Inferior parietal cortex (tissue), 1 donor: ENCODE data around the gene COL13A1.

ENCODE experiments used
- DNase-seq: peaks from one replicate; pipeline ENCODE4 v3.0.0-alpha.2; 2016; ENCODE audit errors: extremely low spot score

The COL13A1 gene

DNA sequence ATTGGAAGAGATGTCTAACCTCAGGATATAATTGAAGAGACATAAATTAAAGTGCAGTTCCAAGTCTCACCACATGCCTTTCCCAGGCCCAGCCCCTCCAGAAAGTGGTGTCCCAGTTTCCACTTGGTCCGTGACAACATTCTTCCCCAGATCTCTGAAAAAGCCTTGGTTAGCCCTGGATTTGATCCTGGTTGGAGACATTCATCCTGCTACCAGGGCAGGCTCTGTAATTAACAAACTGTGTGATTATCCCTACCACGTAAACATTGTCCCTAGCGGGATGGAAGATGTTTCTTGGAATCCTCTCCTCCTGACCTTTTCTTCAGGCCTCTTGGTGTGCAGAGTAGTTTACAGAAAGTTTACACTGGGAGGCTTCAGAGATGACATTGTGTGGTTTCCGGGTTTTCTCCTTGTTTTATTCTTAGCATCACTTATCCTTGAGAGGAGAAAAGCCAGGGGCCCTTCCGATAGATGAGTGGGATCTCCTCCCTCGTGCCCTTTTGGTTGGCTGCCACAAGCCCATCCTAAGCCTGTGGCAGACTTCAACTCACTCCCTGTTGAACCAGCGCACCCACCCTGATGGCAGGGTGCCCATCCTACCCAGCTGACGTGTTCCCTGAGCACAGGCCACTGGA lies 83.8 kb downstream of the COL13A1 start:
- no peak for DNase-seq

DNA sequence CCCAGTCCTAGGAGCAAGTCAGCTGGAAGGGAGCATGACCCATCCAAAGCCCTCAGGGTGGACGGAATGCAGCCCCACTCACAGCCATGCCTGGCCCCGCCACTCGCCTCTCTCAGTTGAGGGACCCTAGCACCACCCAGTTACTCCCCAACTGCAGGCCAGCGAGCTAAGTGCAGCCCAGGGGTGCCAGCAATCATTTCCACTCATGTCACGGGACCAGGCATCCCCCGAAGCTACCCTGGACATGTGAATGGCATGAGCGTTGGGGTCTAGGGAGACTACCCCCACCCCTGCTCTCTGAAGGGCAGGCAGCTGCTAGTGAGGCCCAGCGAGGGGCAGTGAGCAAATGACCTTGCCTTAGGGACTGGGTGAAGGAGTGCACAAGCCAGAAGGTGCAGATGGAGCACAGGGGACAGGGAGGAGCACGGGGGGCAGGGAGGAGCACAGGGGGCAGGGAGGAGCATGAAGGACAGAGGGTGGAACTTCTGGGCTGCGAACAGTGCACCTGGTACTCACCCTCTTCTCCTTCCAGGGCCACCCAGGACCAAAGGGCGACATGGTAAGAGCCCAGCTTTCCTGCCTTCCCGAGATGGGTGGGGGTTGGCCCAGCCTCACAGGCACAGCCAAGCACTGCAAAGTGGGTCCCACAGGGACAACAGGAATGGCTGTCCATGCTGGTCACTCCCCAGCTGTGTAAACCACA lies 87.3 kb downstream of the COL13A1 start:
- DNase-seq, result no peak

DNA sequence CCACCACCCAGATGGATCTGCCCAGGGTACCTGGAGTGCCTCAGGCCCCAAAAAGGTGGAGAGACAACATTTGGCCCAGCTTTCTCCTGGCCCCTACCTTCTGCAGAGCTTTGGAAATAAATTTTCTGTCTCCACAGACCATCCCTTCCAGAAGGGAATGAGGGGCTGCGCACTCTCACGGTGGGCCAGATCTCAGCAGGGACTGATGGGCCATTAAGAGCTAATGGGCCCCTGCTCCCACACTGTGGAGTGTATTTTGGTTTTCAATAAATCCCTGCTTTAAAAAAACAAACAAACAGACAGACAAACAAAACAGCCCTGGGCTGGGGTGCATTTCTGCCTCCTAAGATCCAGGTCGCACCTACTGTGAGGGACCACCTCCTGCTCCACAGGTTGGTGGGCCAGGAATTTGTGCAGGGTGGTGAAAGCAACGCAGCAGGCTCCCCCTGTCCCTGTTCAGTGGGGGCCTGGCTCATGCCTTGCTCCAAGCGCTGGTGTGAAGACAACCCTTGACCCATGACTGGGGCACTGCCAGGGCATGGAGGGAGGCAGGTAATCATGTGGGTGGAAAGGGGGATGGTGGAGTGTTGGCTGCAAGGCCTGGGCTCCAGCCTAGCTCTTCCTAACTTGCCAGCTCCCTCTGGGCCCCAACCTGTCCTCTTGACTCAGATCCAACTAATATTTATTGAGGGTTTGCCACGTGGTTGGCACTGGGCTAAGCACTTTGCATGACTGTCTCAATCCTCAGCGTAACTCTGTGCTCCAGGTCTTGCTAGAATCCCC lies 88.5 kb downstream of the COL13A1 start:
- DNase-seq, result no peak

- DNase-seq, result no peak
Measured at GRCh38 chr10:69891057-69891617, 89.4 kb downstream of the COL13A1 start.

DNA sequence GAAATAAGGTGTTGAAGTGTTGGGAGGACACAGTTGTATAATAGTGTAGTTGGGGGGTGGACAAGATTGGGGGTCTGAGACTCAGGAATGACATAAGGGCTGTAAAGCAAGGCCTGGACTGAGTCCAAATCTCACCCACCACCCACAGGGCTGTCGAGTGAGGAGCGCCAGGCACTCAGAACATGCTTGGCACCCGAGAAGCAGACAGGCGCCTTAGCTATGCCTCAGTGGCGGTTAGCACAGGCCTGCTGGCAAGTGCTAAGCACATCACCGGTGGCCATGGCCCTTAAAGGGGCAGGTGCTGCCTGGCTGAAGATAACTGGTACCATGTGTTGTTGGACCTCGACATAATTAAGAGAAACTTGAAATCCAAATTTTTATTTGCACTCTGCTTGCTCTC lies 90.7 kb downstream of the COL13A1 start:
- no peak for DNase-seq

DNA sequence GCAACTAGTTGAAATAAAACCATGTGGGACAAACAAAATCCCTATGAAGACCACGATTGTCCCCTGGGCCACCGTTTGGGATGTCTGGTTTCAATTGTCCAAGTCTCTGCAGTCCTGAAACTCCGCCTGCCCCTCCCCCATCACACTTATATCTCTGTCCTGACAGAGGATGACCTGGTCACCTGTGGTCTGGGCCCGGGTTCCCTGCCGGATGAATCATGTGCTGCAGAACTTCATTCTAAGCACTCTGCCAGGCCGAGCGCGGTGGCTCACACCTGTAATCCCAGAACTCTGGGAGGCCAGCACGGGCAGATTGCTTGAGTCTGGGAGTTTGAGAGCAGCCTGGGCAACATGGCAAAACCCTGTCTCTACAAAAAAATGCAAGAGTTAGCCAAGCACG lies 91.1 kb downstream of the COL13A1 start:
- no peak for DNase-seq

DNA sequence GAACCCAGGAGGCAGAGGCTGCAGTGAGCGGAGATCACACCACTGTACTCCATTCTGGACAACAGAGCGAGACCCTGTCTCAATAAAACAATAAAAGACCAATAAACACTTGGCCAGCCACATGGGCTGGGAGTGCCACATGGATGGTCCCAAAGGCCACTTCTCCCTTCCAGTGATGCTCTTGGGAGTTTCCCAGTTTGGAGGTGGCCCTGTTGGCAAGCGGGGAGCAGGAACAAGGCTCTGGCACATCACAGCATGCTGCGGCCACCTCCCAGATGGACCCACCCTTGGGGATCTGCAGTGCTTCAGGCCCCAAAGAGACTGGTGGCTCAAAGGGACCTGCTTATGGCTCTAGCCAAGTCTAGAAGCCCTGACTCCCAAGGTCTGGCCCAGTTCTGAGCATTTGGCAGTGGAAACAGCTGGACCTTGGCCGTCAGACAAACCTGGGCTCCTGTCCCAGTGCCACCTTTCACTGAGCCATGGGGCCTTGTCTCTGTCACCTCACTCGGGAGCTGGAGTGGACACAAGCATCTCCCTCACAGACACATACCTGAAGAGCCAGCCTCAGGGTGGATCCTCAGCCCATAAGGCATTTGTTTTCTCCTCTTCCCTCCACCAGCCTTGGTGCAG lies 91.7 kb downstream of the COL13A1 start:
- no peak for DNase-seq

- DNase-seq, result no peak
Measured at GRCh38 chr10:69894156-69894555, 92.5 kb downstream of the COL13A1 start.

DNA sequence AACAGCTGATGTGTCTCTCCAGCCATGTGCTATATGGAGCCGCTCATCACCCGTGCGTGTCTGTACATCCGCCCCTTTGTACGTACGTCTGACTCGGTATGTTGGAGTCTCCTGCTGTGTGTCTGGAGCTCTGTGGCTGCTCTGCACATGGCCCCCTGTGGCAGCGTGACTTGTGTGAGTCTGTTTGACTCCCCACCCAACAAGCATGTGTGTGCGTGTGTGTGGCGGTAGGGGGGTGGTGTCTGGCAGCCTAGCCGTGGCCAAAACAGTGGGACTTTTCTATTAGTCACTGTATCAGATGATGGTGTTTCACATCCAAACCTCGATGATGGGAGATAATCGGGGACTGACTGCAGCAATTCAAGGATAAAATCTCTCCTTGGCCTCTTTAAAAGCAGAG lies 94.1 kb downstream of the COL13A1 start:
- no peak for DNase-seq

- DNase-seq, result no peak
Measured at GRCh38 chr10:69896606-69897231, 95.0 kb downstream of the COL13A1 start.

- no peak for DNase-seq
Measured at GRCh38 chr10:69897432-69897831, 95.7 kb downstream of the COL13A1 start.

DNA sequence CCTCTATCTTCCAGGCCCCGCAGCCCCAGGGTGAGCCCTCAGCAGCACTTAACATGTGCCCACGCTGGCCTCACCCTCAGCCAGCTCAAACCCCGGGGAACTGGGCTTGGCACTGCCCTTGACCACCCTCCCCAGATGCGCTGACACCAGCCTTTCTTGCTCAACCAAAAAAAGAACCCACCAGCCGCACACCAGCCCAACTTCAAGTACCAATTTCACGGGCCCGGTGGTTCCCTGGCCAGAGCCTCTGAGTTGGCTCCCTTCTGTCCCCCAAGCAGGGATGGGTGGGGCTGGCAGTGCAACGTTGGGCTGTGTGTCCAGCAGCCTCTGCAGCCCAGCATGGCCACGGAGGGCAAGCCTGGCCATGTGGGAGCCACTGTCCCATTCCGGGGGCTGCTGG lies 96.3 kb downstream of the COL13A1 start:
- no peak for DNase-seq

DNA sequence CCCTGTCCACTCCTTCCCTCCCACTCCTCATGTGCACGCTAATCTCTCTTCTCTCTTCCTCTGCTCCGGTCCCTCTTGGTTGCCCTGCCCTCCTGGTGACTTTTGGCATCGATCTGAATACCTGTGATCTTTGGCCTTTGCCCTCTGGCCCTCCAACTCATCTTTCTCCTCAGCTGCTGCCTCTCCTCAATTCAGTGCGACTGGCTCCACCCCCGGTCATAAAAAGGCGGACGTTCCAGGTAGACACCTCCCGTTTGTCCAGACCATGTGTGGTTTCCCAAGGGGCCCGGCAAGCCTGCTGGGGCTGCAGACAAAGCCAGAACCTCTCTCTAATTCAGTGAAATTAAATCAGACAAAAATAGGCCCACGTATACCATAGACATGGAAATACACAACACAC lies 96.8 kb downstream of the COL13A1 start:
- DNase-seq, result no peak

DNA sequence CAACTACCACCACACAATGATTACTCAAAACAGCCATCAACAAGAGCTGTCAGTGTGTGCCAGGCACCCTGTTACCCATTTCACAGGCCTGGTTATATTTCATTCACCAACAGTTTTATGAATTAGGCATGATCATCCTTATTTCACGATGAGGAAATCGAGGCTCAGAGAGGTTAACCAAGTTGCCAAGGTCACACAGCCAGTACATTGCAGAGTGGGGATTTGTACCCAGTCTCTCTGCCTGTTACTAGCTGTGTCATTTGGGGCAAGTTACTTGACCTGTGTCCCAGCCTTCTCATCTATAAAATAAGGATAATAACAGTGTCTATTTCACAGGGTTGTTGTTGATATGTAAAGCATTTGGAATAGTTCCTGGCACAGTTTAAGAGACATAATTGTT lies 97.2 kb downstream of the COL13A1 start:
- DNase-seq, result no peak

- DNase-seq, result no peak
Measured at GRCh38 chr10:69899727-69900595, 98.3 kb downstream of the COL13A1 start.

DNA sequence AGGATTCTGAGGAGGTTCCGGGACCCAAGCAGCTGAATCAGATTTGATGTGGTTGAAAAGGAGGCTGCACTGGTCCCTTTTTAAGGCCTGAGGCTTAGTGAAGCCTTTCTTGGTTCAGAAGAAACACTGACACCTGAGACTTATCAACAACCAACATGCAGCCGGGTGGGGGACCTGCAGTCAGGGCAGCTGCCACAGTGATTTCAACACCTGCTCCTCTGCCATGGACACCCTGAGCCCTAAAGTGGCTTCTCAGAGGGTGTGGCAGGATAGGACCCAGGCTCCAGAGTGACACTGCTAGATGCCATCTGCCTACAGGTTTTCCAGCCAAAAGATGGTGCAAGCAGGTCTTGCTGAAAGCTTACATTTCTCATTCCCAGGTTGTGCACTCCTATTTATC lies 99.3 kb downstream of the COL13A1 start:
- DNase-seq, result no peak

DNA sequence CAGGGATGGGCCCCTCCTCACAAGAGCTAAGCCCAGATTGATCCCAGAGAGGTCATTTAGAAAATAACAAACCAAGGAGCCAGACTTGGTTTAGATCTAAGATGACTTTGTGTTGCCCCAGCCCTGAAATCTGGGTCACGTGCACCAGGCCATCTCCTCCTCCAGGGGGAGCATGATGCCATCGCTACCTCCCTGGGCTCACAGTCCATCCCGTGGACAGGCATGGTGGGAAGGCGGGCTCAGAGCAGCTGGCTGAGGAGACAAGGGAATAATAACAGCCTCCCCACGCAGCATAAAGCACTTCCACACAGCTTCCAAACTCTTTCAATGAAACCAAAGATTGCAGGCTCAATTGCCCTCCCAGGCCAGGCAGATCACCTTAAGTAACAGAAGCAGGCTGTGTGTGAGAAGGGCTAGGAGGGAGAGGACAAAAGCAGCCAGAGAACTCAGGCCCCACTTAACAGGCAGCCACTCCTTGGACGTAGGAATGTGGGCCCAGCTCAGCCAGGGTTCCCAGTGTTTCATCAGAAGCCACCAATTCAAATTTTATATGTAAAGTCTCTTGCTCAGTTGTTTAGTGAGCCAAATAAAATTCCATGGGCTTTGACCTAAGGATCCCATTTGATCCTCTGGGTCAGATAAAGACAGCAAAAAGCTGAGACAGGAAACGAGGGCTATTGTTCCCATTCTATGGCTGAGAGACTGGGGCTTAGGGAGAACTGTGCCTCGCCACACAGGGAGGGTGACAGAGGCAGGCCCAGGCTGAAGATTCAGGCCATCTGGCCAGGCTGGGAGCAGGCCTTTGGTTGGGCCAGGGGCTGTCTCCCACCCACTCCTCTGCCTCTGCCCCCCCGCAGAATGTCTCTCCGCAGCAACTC lies 100.2 kb downstream of the COL13A1 start:
- DNase-seq, result no peak

GRCh38 chr10:69902835-69903535 lies 101.3 kb downstream of the COL13A1 start:
- DNase-seq, result no peak

GRCh38 chr10:69904533-69904932 lies 102.8 kb downstream of the COL13A1 start:
- DNase-seq, result no peak
